Epithelial cell of esophagus (primary cell): ENCODE data around the gene RUFY4.
A peak's percentile ranks its signal among the peaks of the same experiment; 100 is the strongest.
"Not testable (repeated sequence)": the region's sequence is repeated elsewhere in the genome, so short reads cannot be mapped to it uniquely, and the experiment has no call there.

Source experiments
- DNase-seq: peaks from one replicate; pipeline ENCODE4 v3.0.0; 2010; ENCODE audit warnings: low read depth
- H3K4me3 ChIP-seq: 2 replicates; pipeline ENCODE4 v1.5.1; 2011; ENCODE audit warnings: mild to moderate bottlenecking, low read length, control low read depth
- CTCF ChIP-seq: IDR thresholded peaks from 2 replicates; pipeline ENCODE4 v1.5.1; 2011; ENCODE audit warnings: low read depth, mild to moderate bottlenecking, low read length, control low read depth, inconsistent platforms; ENCODE audit not compliant: insufficient read depth; ENCODE audit errors: missing control alignments

The RUFY4 gene

GRCh38 chr2:218039171-218039570, 29.9 kb upstream of the RUFY4 start:
- H3K4me3 ChIP-seq = no peak overlapping the region
- DNase-seq = peak; percentile 84
- no peak for TF ChIP-seq CTCF

- no peak for DNase-seq
- TF ChIP-seq CTCF = no peak
- no peak overlapping the region for H3K4me3 ChIP-seq
Observed at GRCh38 chr2:218040883-218041282, 28.2 kb upstream of the RUFY4 start.

GRCh38 chr2:218041302-218042168, 27.5 kb upstream of the RUFY4 start:
- no peak overlapping the region for H3K4me3 ChIP-seq
- TF ChIP-seq CTCF = no peak
- no peak for DNase-seq

- DNase-seq = no peak
- TF ChIP-seq CTCF = no peak
- no peak overlapping the region for H3K4me3 ChIP-seq
Observed at GRCh38 chr2:218043100-218043499, 26.0 kb upstream of the RUFY4 start.

GRCh38 chr2:218043701-218044109, 25.3 kb upstream of the RUFY4 start:
- DNase-seq = no peak
- H3K4me3 ChIP-seq = no peak overlapping the region
- TF ChIP-seq CTCF = no peak

GRCh38 chr2:218044599-218044998, 24.5 kb upstream of the RUFY4 start:
- not testable (repeated sequence) for H3K4me3 ChIP-seq, DNase-seq

- no peak for DNase-seq
- H3K4me3 ChIP-seq = no peak overlapping the region
- TF ChIP-seq CTCF = no peak
Observed at GRCh38 chr2:218046238-218046637, 22.8 kb upstream of the RUFY4 start.
